Activated CD8-positive, alpha-beta memory T cell treated with anti-CD3 and anti-CD28 coated beads, Interleukin-2, amount 50 U/mL, for 1 hour (primary cell): ENCODE measurements around the gene MAPT.
"Not testable (repeated sequence)": the region's sequence is repeated elsewhere in the genome, so short reads cannot be mapped to it uniquely, and the experiment has no call there.

Experiments
- DNase-seq: peaks from one replicate; pipeline ENCODE4 v3.0.0-alpha.2; 2020; ENCODE audit errors: extremely low read depth

The MAPT gene

GRCh38 chr17:45992904-45993303, 98.5 kb downstream of the MAPT start:
- DNase-seq = no peak

- DNase-seq = no peak
Observed at GRCh38 chr17:45993962-45994627, 99.7 kb downstream of the MAPT start.

GRCh38 chr17:45994987-45995386, 100.6 kb downstream of the MAPT start:
- no peak for DNase-seq

GRCh38 chr17:45995627-45996270, 101.4 kb downstream of the MAPT start:
- no peak for DNase-seq

GRCh38 chr17:45996282-45996937, 102.1 kb downstream of the MAPT start:
- no peak for DNase-seq

GRCh38 chr17:45997166-45997565, 102.8 kb downstream of the MAPT start:
- DNase-seq = no peak

- no peak for DNase-seq
Observed at GRCh38 chr17:45997624-45998023, 103.3 kb downstream of the MAPT start.

- no peak for DNase-seq
Observed at GRCh38 chr17:45998987-45999899, 104.9 kb downstream of the MAPT start, which contains the start of gene STH. STH (plus strand) TSS chr17:45999250; CDS start chr17:45999280, 30 bp downstream.

GRCh38 chr17:45999900-46000290, 105.5 kb downstream of the MAPT start:
- no peak for DNase-seq

- no peak for DNase-seq
Observed at GRCh38 chr17:46000292-46000691, 105.9 kb downstream of the MAPT start.

- DNase-seq = no peak
Observed at GRCh38 chr17:46000757-46001156, 106.4 kb downstream of the MAPT start.

- no peak for DNase-seq
Observed at GRCh38 chr17:46001390-46002310, 107.3 kb downstream of the MAPT start.

GRCh38 chr17:46002311-46002972, 108.1 kb downstream of the MAPT start:
- DNase-seq = peak; percentile 28

GRCh38 chr17:46002973-46003316, 108.6 kb downstream of the MAPT start:
- DNase-seq = no peak

GRCh38 chr17:46003907-46004748, 109.8 kb downstream of the MAPT start:
- no peak for DNase-seq

GRCh38 chr17:46006082-46006481, 111.7 kb downstream of the MAPT start:
- DNase-seq = not testable (repeated sequence)

GRCh38 chr17:46007461-46007965, 113.2 kb downstream of the MAPT start:
- DNase-seq = no peak

- DNase-seq = no peak
Observed at GRCh38 chr17:46008591-46008990, 114.2 kb downstream of the MAPT start.
